HL-60 (cell line): ENCODE results near the gene ADAM17.

ENCODE experiments used
- CTCF ChIP-seq: IDR thresholded peaks from one replicate; pipeline ENCODE4 v1.5.1; 2011; ENCODE audit warnings: low read length, control low read depth, inconsistent platforms; ENCODE audit not compliant: insufficient read depth
- POLR2AphosphoS5 ChIP-seq: IDR thresholded peaks from 2 replicates; pipeline ENCODE4 v1.6.1; 2012; ENCODE audit warnings: low read depth
- REST ChIP-seq: IDR thresholded peaks from 2 replicates; pipeline ENCODE4 v1.6.1; 2012; ENCODE audit warnings: low read depth; ENCODE audit not compliant: insufficient replicate concordance

- TF ChIP-seq REST (no peak), POLR2AphosphoS5 (no peak), CTCF (no peak)
Measured at GRCh38 chr2:9488583-9489547, 66.8 kb downstream of the ADAM17 start.
